ENCODE measurements around the gene DYNC1I2.
"Not testable (repeated sequence)": the region's sequence is repeated elsewhere in the genome, so short reads cannot be mapped to it uniquely, and the experiment has no call there.

Gene DYNC1I2

DNA sequence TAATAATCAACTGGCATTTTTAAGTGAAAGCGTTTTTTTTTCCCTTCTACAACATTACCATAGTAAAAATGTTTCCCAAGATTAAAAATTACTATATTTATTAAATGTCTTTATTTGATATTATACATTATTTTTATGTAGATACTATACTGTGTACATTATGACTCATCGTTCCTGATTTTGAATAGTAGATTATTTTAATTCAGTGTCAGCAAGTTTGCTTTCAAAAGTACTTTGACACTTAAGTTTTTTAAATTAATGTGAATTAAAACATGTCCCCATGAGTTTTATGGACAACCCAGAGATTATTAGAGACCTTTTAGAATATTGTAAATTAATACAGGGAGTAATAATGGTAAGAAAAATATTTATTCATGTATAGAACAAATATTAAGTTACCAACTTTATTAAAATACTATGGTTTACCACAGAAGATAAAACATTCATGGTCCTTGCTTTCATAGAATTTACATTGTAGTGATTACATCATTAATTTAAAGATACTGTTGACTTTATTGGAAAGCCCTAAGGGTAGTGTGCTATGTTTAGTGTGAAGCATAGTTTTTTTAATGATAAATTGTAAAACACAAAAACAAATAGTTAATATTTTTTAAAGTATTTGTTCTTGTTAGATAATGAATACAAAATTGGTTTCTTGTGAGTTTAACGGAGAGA is 21.9 kb downstream of the DYNC1I2 start:
- H3K27ac ChIP-seq: no peak overlapping the region

GRCh38 chr2:171711351-171711750 is 24.1 kb downstream of the DYNC1I2 start:
- Histone ChIP-seq H3K27ac (no peak overlapping the region), H3K4me3 (no peak overlapping the region)

More for the DNA sequence above, 21.9 kb downstream of the DYNC1I2 start:
- no peak overlapping the region for H3K4me3 ChIP-seq

DNA sequence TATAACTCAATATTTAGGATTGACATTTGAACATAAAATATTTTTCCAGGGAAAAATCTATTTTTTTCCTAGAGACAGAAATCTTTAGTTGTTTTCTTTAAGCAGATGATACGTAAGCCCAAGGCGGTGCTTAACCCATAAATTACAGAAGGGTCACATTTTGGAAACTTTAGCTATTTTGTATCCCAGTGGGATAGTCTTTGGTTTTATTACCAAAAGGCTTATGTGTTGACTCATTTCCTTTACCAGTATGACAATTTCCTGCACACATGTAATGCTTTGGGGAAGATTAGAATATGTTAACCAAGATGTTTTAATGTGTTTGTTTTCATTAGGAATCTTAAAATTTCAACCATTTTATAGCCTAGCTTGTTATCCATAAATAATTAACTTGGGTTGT is 24.8 kb downstream of the DYNC1I2 start:
- Histone ChIP-seq H3K4me3 (no peak overlapping the region), H3K27ac (peak overlapping the region in 1 of 21 experiments; percentile 5)

GRCh38 chr2:171718720-171719119 is 31.5 kb downstream of the DYNC1I2 start:
- H3K4me3 ChIP-seq: no peak overlapping the region
- H3K27ac ChIP-seq: no peak overlapping the region

GRCh38 chr2:171719660-171720059 is 32.4 kb downstream of the DYNC1I2 start:
- Histone ChIP-seq H3K4me3 (no peak overlapping the region), H3K27ac (no peak overlapping the region)

GRCh38 chr2:171723716-171724683 is 36.7 kb downstream of the DYNC1I2 start:
- Histone ChIP-seq H3K4me3 (no peak overlapping the region), H3K27ac (no peak overlapping the region)

- H3K4me3 ChIP-seq: no peak overlapping the region
- H3K27ac ChIP-seq: no peak overlapping the region
Measured at GRCh38 chr2:171726847-171727450, 39.7 kb downstream of the DYNC1I2 start.

GRCh38 chr2:171728989-171729951 is 42.0 kb downstream of the DYNC1I2 start:
- no peak overlapping the region for H3K27ac ChIP-seq
- H3K4me3 ChIP-seq: no peak overlapping the region

DNA sequence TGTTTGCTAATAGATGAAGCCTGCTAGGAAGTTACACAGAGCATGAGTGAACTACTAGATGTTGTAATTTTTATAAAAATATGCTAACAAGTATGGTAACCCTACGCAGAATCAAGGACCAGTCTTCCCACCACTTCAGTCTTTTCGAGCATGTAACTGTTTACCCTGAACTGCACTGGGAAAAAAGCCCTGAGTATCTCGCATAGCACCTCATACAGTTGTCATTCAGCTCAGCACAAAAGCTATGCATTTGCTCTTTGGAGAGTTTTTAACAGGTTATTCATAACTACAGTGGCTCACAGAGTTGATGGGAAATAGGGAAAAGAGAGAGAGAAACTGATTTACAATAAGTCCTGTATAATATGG is 42.7 kb downstream of the DYNC1I2 start:
- H3K4me3 ChIP-seq: no peak overlapping the region
- H3K27ac ChIP-seq: no peak overlapping the region

GRCh38 chr2:171735991-171736710 is 48.9 kb downstream of the DYNC1I2 start:
- no peak overlapping the region for H3K4me3 ChIP-seq
- H3K27ac ChIP-seq: no peak overlapping the region

DNA sequence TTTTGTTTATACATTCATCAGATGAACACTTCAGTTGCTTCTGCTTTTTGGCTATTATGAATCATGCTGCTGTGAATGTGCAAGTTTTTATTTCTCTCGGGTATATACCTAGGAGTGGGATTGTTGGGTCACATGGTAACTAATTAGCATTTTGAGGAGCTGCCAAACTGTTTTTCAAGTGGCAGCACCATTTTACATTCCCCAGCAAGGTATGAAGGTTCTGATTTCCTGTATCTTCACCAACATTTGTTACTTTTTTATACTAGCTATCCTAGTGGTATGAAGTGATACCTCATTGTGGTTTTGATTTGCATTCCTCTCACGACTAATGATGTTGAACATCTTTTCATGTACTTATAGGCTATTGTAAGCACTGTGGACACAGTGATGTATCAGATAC is 53.9 kb downstream of the DYNC1I2 start:
- Histone ChIP-seq H3K27ac (no peak overlapping the region), H3K4me3 (no peak overlapping the region)

GRCh38 chr2:171742760-171743159 is 55.5 kb downstream of the DYNC1I2 start:
- H3K27ac ChIP-seq: no peak overlapping the region
- H3K4me3 ChIP-seq: no peak overlapping the region

GRCh38 chr2:171745141-171745540 is 57.9 kb downstream of the DYNC1I2 start:
- no peak overlapping the region for H3K27ac ChIP-seq
- no peak overlapping the region for H3K4me3 ChIP-seq

- Histone ChIP-seq H3K4me3 (no peak overlapping the region), H3K27ac (no peak overlapping the region)
Measured at GRCh38 chr2:171745806-171746205, 58.5 kb downstream of the DYNC1I2 start.

DNA sequence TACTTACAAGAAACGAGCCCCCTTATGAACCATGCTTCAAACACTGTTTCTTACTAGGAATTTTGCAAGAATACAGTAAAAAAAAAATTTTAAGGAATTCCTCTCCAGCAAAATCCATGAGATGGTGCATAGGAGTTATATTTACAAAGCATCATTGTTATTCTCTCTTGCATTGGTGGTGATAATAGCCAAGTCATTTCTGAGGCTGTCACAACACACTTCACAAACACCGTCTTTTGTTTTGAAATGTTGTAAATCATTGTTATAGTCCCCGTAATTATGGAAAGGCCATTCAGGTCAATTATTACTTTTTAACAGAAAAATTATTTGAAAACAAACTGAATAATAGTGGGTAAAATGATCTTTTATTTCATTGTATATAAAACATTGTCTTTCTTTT is 60.1 kb downstream of the DYNC1I2 start:
- no peak overlapping the region for H3K4me3 ChIP-seq
- H3K27ac ChIP-seq: no peak overlapping the region

DNA sequence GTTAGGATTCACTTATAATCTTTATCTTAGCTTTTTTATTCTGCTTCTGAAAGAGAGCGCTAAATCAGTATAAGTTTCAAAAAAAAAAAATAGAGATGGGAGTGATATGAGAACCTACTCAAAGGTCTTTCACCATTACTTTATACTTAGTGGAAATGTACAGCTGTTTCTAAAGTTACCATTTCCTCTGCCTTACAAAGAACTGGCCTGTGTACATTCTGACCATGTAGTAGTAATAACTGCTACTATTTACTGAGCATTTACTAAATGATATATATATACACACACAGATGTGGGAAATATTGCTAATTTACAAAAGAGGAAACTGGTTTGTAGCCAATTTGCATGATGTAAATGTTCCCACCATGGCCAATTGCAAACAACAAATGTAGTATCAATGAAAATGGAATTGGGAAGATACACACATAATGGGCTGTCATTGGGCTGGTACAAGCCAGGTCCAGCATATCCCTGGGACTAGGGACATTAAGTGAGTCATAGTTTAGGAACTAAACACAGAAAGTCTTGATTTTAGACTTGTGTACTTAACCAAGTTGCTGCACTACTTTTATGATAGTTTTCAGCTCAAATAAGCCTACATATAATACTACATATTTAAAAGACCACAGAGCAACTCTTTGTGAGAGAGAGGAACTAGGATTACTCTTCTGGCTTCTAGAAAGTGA is 67.1 kb downstream of the DYNC1I2 start:
- Histone ChIP-seq H3K27ac (no peak overlapping the region), H3K4me3 (no peak overlapping the region)

DNA sequence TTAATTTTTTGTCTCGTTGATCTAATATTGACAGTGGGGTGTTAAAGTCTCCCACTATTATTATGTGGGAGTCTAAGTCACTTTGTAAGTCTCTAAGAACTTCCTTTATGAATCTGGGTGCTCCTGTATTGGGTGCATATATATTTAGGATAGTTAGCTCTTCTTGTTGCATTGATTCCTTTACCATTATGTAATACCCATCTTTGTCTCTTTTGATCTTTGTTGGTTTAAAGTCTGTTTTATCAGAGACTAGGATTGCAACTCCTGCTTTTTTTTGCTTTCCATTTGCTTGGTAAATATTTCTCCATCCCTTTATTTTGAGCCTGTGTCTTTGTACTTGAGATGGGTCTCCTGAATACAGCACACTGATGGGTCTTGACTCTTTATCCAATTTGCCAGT is 71.5 kb downstream of the DYNC1I2 start:
- H3K27ac ChIP-seq, H3K4me3 ChIP-seq: not testable (repeated sequence)

- H3K4me3 ChIP-seq, H3K27ac ChIP-seq: not testable (repeated sequence)
Measured at GRCh38 chr2:171761176-171761575, 73.9 kb downstream of the DYNC1I2 start.
